Measurements from ENCODE around the gene TOR4A. TPM values are rescaled to one million over a fixed set of nuclear protein-coding genes. Genes with fewer than 3 reads are reported as not detected.

Gene TOR4A
- total and polyA plus RNA-seq, 9 of the 15 experiments (the other 6 are each of a cell fraction or from before 2014, with no cell fraction given): 3.9 to 49.2 (median 8.8) TPM

DNA sequence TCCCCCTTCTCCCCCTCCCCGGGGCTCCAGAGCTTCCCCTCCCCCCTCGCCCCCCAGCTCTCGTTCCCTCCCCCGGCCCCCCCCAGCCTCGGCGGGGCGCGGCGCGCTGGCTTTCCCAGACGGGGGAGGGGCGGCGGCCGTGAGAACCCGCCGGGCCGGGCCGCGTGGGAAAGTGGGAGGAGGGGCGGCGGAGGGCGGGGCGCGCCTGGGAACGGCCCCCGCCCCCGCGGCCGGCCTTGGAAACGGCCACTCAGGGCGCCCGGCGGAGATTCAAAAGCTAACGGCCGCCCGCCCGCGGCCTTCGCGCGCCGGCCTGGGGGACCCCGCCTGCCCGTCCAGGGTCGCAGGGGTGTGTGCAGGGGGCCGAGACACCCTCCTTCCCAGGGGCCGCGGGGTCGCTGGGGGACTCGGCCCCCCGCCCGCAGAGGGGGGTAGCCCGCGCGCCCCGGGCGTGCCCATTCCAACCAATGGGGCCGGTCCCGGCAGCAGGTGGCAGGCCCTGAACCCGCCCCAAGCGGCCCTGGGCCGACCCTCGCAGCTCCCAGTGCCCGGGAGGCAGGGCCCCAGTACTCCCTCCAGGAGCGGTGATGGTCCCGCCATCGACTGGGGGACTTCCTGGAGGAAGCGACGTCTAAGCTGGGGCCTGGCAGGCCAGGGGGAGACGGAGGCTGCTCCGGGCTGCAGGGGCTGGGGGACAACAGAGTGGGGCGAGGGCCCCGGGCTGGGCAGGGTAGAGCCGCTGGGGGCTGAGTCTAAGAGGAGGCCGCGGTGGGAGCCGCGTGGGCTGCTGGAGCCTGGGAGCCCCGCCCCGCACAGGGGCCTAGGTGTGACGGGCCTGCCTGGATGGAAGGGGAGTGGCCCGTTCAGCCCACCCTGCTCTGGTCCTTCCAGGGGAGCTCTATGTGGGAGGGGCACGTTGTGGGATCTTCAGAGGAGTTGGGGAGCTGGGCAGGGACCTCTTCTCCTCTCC, 38.8 kb downstream of the TOR4A start (continued):
- peak; percentile 85 for TF ChIP-seq ZFX (CRISPR knock-in tag; IDR thresholded peaks at IDR 0.05)
- TF ChIP-seq MYC (IDR thresholded peaks at IDR 0.05; ENCODE audit: low read depth, low read length): peak; percentile 70
- TF ChIP-seq MYC (CRISPR knock-in tag; IDR thresholded peaks at IDR 0.05; ENCODE audit: borderline replicate concordance, low read depth): peak; percentile 68; the same call in 1 of the 2 replicates
- 0 out of 2 replicates have a peak, but pooled peaks have one; percentile 49 for TF ChIP-seq ZNF224 (CRISPR knock-in tag; IDR thresholded peaks at IDR 0.05)
- TF ChIP-seq BRF1 (IDR thresholded peaks at IDR 0.05; ENCODE audit: borderline replicate concordance, extremely low read depth, insufficient read length): no peak
- TF ChIP-seq PHF8 (IDR thresholded peaks at IDR 0.05; ENCODE audit: borderline replicate concordance, low read length): peak; percentile 57; the same call in 1 of the 2 replicates
- TF ChIP-seq ZNF12 (CRISPR knock-in tag; IDR thresholded peaks at IDR 0.05): 0 out of 2 replicates have a peak, but pooled peaks have one; percentile 21
- no peak for TF ChIP-seq NCOA4 (IDR thresholded peaks at IDR 0.05; ENCODE audit: partially characterized antibody)
- TF ChIP-seq, protein P1, sequence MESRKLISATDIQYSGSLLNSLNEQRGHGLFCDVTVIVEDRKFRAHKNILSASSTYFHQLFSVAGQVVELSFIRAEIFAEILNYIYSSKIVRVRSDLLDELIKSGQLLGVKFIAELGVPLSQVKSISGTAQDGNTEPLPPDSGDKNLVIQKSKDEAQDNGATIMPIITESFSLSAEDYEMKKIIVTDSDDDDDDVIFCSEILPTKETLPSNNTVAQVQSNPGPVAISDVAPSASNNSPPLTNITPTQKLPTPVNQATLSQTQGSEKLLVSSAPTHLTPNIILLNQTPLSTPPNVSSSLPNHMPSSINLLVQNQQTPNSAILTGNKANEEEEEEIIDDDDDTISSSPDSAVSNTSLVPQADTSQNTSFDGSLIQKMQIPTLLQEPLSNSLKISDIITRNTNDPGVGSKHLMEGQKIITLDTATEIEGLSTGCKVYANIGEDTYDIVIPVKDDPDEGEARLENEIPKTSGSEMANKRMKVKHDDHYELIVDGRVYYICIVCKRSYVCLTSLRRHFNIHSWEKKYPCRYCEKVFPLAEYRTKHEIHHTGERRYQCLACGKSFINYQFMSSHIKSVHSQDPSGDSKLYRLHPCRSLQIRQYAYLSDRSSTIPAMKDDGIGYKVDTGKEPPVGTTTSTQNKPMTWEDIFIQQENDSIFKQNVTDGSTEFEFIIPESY (CRISPR knock-in tag; IDR thresholded peaks at IDR 0.05): peak; percentile 74
- no peak for TF ChIP-seq ATF1 (CRISPR knock-in tag; IDR thresholded peaks at IDR 0.05)
- peak; percentile 20; the same call in 1 of the 2 replicates for TF ChIP-seq ATF1 (tag; IDR thresholded peaks at IDR 0.05)
- peak in 1 of 2 experiments; percentile 31; a peak in 1 of 4 replicates for TF ChIP-seq TBL1XR1 (IDR thresholded peaks at IDR 0.05; ENCODE audit: low read length in 2 of 2)
- TF ChIP-seq E2F3 (CRISPR knock-in tag; IDR thresholded peaks at IDR 0.05): peak; percentile 58; the same call in 1 of the 2 replicates
- peak; percentile 49 for TF ChIP-seq POLR2A (conservative IDR thresholded peaks at IDR 0.05)
- TF ChIP-seq CTBP1 (IDR thresholded peaks at IDR 0.05; ENCODE audit: borderline replicate concordance): peak; percentile 44; the same call in 1 of the 2 replicates
- peak; percentile 81 for TF ChIP-seq PRPF4 (IDR thresholded peaks at IDR 0.05; ENCODE audit: insufficient read depth, low read depth, low read length, poor library complexity, severe bottlenecking)
- TF ChIP-seq TBP (optimal IDR thresholded peaks at IDR 0.05; ENCODE audit: low read depth, low read length): peak; percentile 24
- 0 out of 2 replicates have a peak, but pooled peaks have one; percentile 49 for TF ChIP-seq SP1 (CRISPR knock-in tag; IDR thresholded peaks at IDR 0.05)
- TF ChIP-seq SPI1 (IDR thresholded peaks at IDR 0.05; ENCODE audit: borderline replicate concordance, low read depth, low read length): no peak
- TF ChIP-seq GATAD2B (IDR thresholded peaks at IDR 0.05; ENCODE audit: borderline replicate concordance): peak; percentile 99
- peak; percentile 70 for TF ChIP-seq MTA3 (IDR thresholded peaks at IDR 0.05; ENCODE audit: borderline replicate concordance)
- TF ChIP-seq, protein P2, sequence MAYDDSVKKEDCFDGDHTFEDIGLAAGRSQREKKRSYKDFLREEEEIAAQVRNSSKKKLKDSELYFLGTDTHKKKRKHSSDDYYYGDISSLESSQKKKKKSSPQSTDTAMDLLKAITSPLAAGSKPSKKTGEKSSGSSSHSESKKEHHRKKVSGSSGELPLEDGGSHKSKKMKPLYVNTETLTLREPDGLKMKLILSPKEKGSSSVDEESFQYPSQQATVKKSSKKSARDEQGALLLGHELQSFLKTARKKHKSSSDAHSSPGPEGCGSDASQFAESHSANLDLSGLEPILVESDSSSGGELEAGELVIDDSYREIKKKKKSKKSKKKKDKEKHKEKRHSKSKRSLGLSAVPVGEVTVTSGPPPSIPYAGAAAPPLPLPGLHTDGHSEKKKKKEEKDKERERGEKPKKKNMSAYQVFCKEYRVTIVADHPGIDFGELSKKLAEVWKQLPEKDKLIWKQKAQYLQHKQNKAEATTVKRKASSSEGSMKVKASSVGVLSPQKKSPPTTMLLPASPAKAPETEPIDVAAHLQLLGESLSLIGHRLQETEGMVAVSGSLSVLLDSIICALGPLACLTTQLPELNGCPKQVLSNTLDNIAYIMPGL (CRISPR knock-in tag; IDR thresholded peaks at IDR 0.05): peak; percentile 23; the same call in 1 of the 2 replicates
